GM12878 (cell line): ENCODE results near the gene ESRRB. TPM values are rescaled to one million over a fixed set of nuclear protein-coding genes. Genes with fewer than 3 reads are reported as not detected.

Experiments
- ATAC-seq: fragments of 200-7000 bp; cut with Tn5 transposase; 3 replicates; pipeline ENCODE4 v1.9.1; 2020; ENCODE audit warnings: mild to moderate bottlenecking, moderate library complexity
- BruUV-seq: library from RNA; stranded (reverse); fragments of 400-500 nt; replicated peaks from 2 replicates; lab custom pipeline; 2021; lab: Mats Ljungman, UMichigan
- CTCF ChIA-PET: fragments of 300-600 bp; sonication (Branson Sonifier 250); formaldehyde crosslinking; extraction: SDS; loops from one replicate; lab custom pipeline; 2021; ENCODE audit warnings: inconsistent platforms; lab: Yijun Ruan, JAX
- POLR2A ChIA-PET: fragments of 350-600 bp; formaldehyde crosslinking; extraction: SDS; loops from one replicate; lab custom pipeline; 2021; ENCODE audit warnings: inconsistent platforms; lab: Charles Lee
- RAD21 ChIA-PET: fragments of 300-600 bp; sonication (Branson Sonifier 250); formaldehyde crosslinking; loops from one replicate; lab custom pipeline; 2023; ENCODE audit warnings: antibody characterized with exemption; ENCODE audit not compliant: unreplicated experiment; lab: Charles Lee
- SMC1A ChIA-PET: fragments of 300-600 bp; sonication (Branson Sonifier 250); formaldehyde crosslinking; loops from one replicate; lab custom pipeline; 2023; ENCODE audit not compliant: unreplicated experiment, uncharacterized antibody; lab: Charles Lee
- DNase-seq: peaks from one replicate; pipeline ENCODE4 v3.0.0-alpha.2; 2011; ENCODE audit warnings: low read depth, low spot score
- FAIRE-seq: peaks from 3 replicates; lab custom pipeline; 2011; peaks lifted over from hg19 to GRCh38; lab: Jason Lieb, UNC
- H2AFZ ChIP-seq: 2 replicates; pipeline ENCODE4 v1.6.0; 2011; ENCODE audit warnings: low read depth, low read length, control low read depth; ENCODE audit not compliant: control insufficient read depth
- H3K27ac ChIP-seq: 2 replicates; pipeline ENCODE4 v1.5.1; 2011; ENCODE audit warnings: control low read depth; ENCODE audit not compliant: control insufficient read depth, insufficient read depth
- H3K27me3 ChIP-seq, 2 experiments: replicated peaks in 1 of 2; 2 replicates each; pipeline versions ENCODE4 v1.6.0 to v1.6.1; 2011; ENCODE audit warnings: low read length in 1 of 2; ENCODE audit not compliant: control insufficient read depth in 2 of 2, insufficient read depth in 2 of 2
- H3K36me3 ChIP-seq, 2 experiments: 2 replicates each; pipeline ENCODE4 v1.5.1; 2011; ENCODE audit warnings: low read length in 1 of 2; ENCODE audit not compliant: control insufficient read depth in 2 of 2, insufficient read depth in 2 of 2
- H3K4me1 ChIP-seq: 2 replicates; pipeline ENCODE4 v1.6.1; 2011; ENCODE audit warnings: mild to moderate bottlenecking, low read length, moderate library complexity, mixed read lengths; ENCODE audit not compliant: control insufficient read depth, insufficient read depth
- H3K4me2 ChIP-seq: 2 replicates; pipeline ENCODE4 v1.6.0; 2011; ENCODE audit warnings: control low read depth; ENCODE audit not compliant: control insufficient read depth, insufficient read depth
- H3K4me3 ChIP-seq: fragments of 200-600 bp; sonication (generic); 2 replicates; pipeline ENCODE4 v1.5.1; 2016
- H3K79me2 ChIP-seq: 2 replicates; pipeline ENCODE4 v1.6.0; 2011; ENCODE audit warnings: low read length; ENCODE audit not compliant: control insufficient read depth, insufficient read depth
- H3K9ac ChIP-seq: 2 replicates; pipeline ENCODE4 v1.8.0; 2011; ENCODE audit warnings: low read length, control low read depth, mixed read lengths; ENCODE audit not compliant: control insufficient read depth, insufficient read depth
- H3K9me3 ChIP-seq: replicated peaks from 3 replicates; pipeline ENCODE4 v1.5.1; 2011; ENCODE audit warnings: mild to moderate bottlenecking, low read length; ENCODE audit not compliant: control insufficient read depth, insufficient read depth
- H4K20me1 ChIP-seq: 2 replicates; pipeline ENCODE4 v1.6.0; 2011; ENCODE audit not compliant: control insufficient read depth, insufficient read depth
- CBFB ChIP-seq: IDR thresholded peaks from 2 replicates; pipeline ENCODE4 v1.6.1; 2016; ENCODE audit warnings: antibody characterized with exemption, low read depth
- CHD1 ChIP-seq: IDR thresholded peaks from 2 replicates; pipeline ENCODE4 v1.6.1; 2012; ENCODE audit warnings: low read depth, low read length, improper control_type of control experiment
- IKZF1 ChIP-seq: fragments of 450-650 bp; conservative IDR thresholded peaks from 2 replicates; pipeline ENCODE4 v1.6.1; 2017; ENCODE audit warnings: antibody characterized with exemption, mild to moderate bottlenecking
- JUNB ChIP-seq: IDR thresholded peaks from 2 replicates; pipeline ENCODE4 v1.6.1; 2016; ENCODE audit warnings: antibody characterized with exemption, mild to moderate bottlenecking
- MYB ChIP-seq: fragments of 150-350 bp; IDR thresholded peaks from 2 replicates; pipeline ENCODE4 v1.6.1; 2014; ENCODE audit warnings: mild to moderate bottlenecking, low read depth, low read length, borderline replicate concordance
- SMAD5 ChIP-seq: IDR thresholded peaks from 2 replicates; pipeline ENCODE4 v1.6.1; 2016; ENCODE audit warnings: antibody characterized with exemption, low read depth
- SPI1 ChIP-seq: IDR thresholded peaks from 2 replicates; pipeline ENCODE4 v1.6.1; 2011; ENCODE audit warnings: low read depth, mild to moderate bottlenecking, low read length, moderate library complexity, borderline replicate concordance; ENCODE audit not compliant: insufficient read depth
- WGBS: methylation state at CpG from one replicate; pipeline ENCODE4 v1.1.6; 2016; ENCODE audit warnings: low lambda C conversion rate; ENCODE audit not compliant: insufficient replicate concordance, insufficient coverage; ENCODE audit errors: missing lambda C conversion rate; 5-methylcytosine and 5-hydroxymethylcytosine counted together
- in situ Hi-C: fragments of 300-500 bp; cut with MboI; formaldehyde crosslinking; loops from 9 replicates; pipeline ENCODE4 v1.14.3; 2018; ENCODE audit warnings: mixed read lengths
- intact Hi-C: fragments of 100-400 bp; cut with micrococcal nuclease; formaldehyde crosslinking; loops from one replicate; pipeline ENCODE4 v1.14.2; 2022; ENCODE audit not compliant: unreplicated experiment
- polyA plus RNA-seq, 11 experiments: library from polyadenylated mRNA; depleted of rRNA in 4 of 11; unstranded in 6 of 11; stranded (reverse) in 5 of 11; fragments of >200 nt; fragmentation: Nextera tagmentation in 4 of 11; fragmentation: Illumina TruSeq in 1 of 11; extraction: Ambion mirVana in 4 of 11; extraction: Trizol in 1 of 11; gene quantifications; 1 replicate in 1 of 11; 2 replicates in 10 of 11; pipeline versions ENCODE4 v1.2.1 to v1.2.3, GENCODE V29; 2011 to 2016; ENCODE audit warnings: inconsistent platforms in 2 of 11, missing spikeins in 2 of 11, low read depth in 1 of 11
- total RNA-seq, 4 experiments: library from RNA; depleted of rRNA in 3 of 4; stranded (reverse); fragments of >200 nt in 3 of 4; fragmentation: Illumina TruSeq in 1 of 4; extraction: Trizol in 1 of 4; gene quantifications; 2 replicates each; pipeline versions ENCODE4 v1.2.1 to v1.2.3, GENCODE V29; 2013 to 2021

Gene ESRRB
- total and polyA plus RNA-seq, 10 of the 15 experiments (the other 5 are each of a cell fraction or from before 2014, with no cell fraction given), result 0.03 to 0.73 (median 0.11) TPM; not detected in 6

GRCh38 chr14:76413962-76414600 is 38.1 kb downstream of the ESRRB start:
- no peaks in the 10 kb centered on the region; the same call in 1 of the 2 replicates for H3K4me1 ChIP-seq
- in situ Hi-C loops, result no loop called here

DNA sequence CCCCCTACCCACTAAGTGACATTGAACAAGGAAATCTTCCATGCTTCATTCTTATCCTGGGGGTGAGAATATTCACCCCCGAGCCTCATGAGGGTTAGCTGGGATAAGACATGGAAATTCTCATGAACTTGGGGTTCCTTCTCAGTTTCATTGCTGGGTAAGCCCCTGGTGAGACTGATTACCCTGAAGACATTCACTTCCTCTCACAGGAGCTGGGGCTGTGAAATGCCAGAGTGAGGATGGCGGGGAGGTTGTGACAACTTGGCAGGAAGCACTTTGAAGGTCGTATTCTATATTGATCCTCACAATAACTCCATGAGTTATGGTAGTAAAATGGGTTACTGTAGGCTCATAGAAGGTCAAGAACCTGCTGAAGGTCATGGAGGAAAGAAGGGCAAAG is 43.5 kb downstream of the ESRRB start:
- H3K36me3 ChIP-seq, result no peaks in the 10 kb centered on the region
- 0 out of 3 replicates have a peak, but pooled peaks have one; percentile 29 for ATAC-seq
- peak overlapping the region; percentile 17; the same call in 1 of the 2 replicates for H2AFZ ChIP-seq
- no peak overlapping the region for H3K27ac ChIP-seq
- no peak for DNase-seq
- intact Hi-C loops (no loop called here), in situ Hi-C loops (no loop called here)
- H3K79me2 ChIP-seq, result no peaks in the 10 kb centered on the region
- ChIA-PET SMC1A (no interaction called here), CTCF (interaction anchor here (0.7 kb wide), 1 partner anchor 227 kb away, joined by 4 read pairs; no protein-coding TSS in a partner anchor), POLR2A (no interaction called here), RAD21 (interaction anchor here (1.2 kb wide), 1 partner anchor 32 kb away, joined by 4 read pairs; no protein-coding TSS in a partner anchor)
- H3K9me3 ChIP-seq, result no peaks in the 10 kb centered on the region
- peaks cover 0 to 5% of the 10 kb centered on the region in 2 experiments; a peak in 1 of 4 replicates for H3K27me3 ChIP-seq
- no peak for FAIRE-seq
- no peak overlapping the region for H3K4me2 ChIP-seq
- TF ChIP-seq IKZF1, result peak; percentile 30; the same call in 1 of the 2 replicates
- TF ChIP-seq MYB, result no peak
- TF ChIP-seq SPI1, result peak; percentile 78; the same call in 1 of the 2 replicates
- TF ChIP-seq SMAD5, result no peak
- no peaks in the 10 kb centered on the region; the same call in 1 of the 2 replicates for H4K20me1 ChIP-seq
- no TSS peak for BruUV-seq
- no peak overlapping the region for H3K4me3 ChIP-seq
- no peaks in the 10 kb centered on the region; the same call in 1 of the 2 replicates for H3K4me1 ChIP-seq
- WGBS, result 12% methylated on average over 3 of the region's 3 CpGs
- no peak overlapping the region for H3K9ac ChIP-seq

More at GRCh38 chr14:76413962-76414600, 38.1 kb downstream of the ESRRB start:
- intact Hi-C loops, result no loop called here
- Histone ChIP-seq H2AFZ (no peak overlapping the region), H3K27ac (no peak overlapping the region), H3K9ac (no peak overlapping the region), H3K79me2 (no peaks in the 10 kb centered on the region), H3K4me2 (no peak overlapping the region), H3K36me3 (no peaks in the 10 kb centered on the region), H4K20me1 (no peaks in the 10 kb centered on the region), H3K9me3 (no peaks in the 10 kb centered on the region), H3K27me3 (peaks cover 3 to 6% of the 10 kb centered on the region in 2 experiments; a peak in 3 of 4 replicates), H3K4me3 (no peak overlapping the region)
- no peak for FAIRE-seq
- no TSS peak for BruUV-seq
- POLR2A ChIA-PET, result no interaction called here
- RAD21 ChIA-PET, result no interaction called here
- SMC1A ChIA-PET, result no interaction called here
- CTCF ChIA-PET, result no interaction called here
- TF ChIP-seq CBFB (no peak), CHD1 (no peak), JUNB (no peak)
- no peak for ATAC-seq
- WGBS, result 24% methylated on average over 8 of the region's 36 CpGs
- no peak for DNase-seq
